GM12878 (cell line): Measurements from ENCODE around the gene ITM2C. TPM values are rescaled to one million over a fixed set of nuclear protein-coding genes. Genes with fewer than 3 reads are reported as not detected.

ENCODE experiments used
- ATAC-seq: fragments of 200-7000 bp; cut with Tn5 transposase; 3 replicates; pipeline ENCODE4 v1.9.1; 2020; ENCODE audit warnings: mild to moderate bottlenecking, moderate library complexity
- BruUV-seq: library from RNA; stranded (reverse); fragments of 400-500 nt; replicated peaks from 2 replicates; lab custom pipeline; 2021; lab: Mats Ljungman, UMichigan
- CTCF ChIA-PET: fragments of 300-600 bp; sonication (Branson Sonifier 250); formaldehyde crosslinking; extraction: SDS; loops from one replicate; lab custom pipeline; 2021; ENCODE audit warnings: inconsistent platforms; lab: Yijun Ruan, JAX
- POLR2A ChIA-PET: fragments of 350-600 bp; formaldehyde crosslinking; extraction: SDS; loops from one replicate; lab custom pipeline; 2021; ENCODE audit warnings: inconsistent platforms; lab: Charles Lee
- RAD21 ChIA-PET: fragments of 300-600 bp; sonication (Branson Sonifier 250); formaldehyde crosslinking; loops from one replicate; lab custom pipeline; 2023; ENCODE audit warnings: antibody characterized with exemption; ENCODE audit not compliant: unreplicated experiment; lab: Charles Lee
- SMC1A ChIA-PET: fragments of 300-600 bp; sonication (Branson Sonifier 250); formaldehyde crosslinking; loops from one replicate; lab custom pipeline; 2023; ENCODE audit not compliant: unreplicated experiment, uncharacterized antibody; lab: Charles Lee
- DNase-seq: peaks from one replicate; pipeline ENCODE4 v3.0.0-alpha.2; 2011; ENCODE audit warnings: low read depth, low spot score
- FAIRE-seq: peaks from 3 replicates; lab custom pipeline; 2011; peaks lifted over from hg19 to GRCh38; lab: Jason Lieb, UNC
- H2AFZ ChIP-seq: 2 replicates; pipeline ENCODE4 v1.6.0; 2011; ENCODE audit warnings: low read depth, low read length, control low read depth; ENCODE audit not compliant: control insufficient read depth
- H3K27ac ChIP-seq: 2 replicates; pipeline ENCODE4 v1.5.1; 2011; ENCODE audit warnings: control low read depth; ENCODE audit not compliant: control insufficient read depth, insufficient read depth
- H3K27me3 ChIP-seq, 2 experiments: replicated peaks in 1 of 2; 2 replicates each; pipeline versions ENCODE4 v1.6.0 to v1.6.1; 2011; ENCODE audit warnings: low read length in 1 of 2; ENCODE audit not compliant: control insufficient read depth in 2 of 2, insufficient read depth in 2 of 2
- H3K36me3 ChIP-seq, 2 experiments: 2 replicates each; pipeline ENCODE4 v1.5.1; 2011; ENCODE audit warnings: low read length in 1 of 2; ENCODE audit not compliant: control insufficient read depth in 2 of 2, insufficient read depth in 2 of 2
- H3K4me1 ChIP-seq: 2 replicates; pipeline ENCODE4 v1.6.1; 2011; ENCODE audit warnings: mild to moderate bottlenecking, low read length, moderate library complexity, mixed read lengths; ENCODE audit not compliant: control insufficient read depth, insufficient read depth
- H3K4me2 ChIP-seq: 2 replicates; pipeline ENCODE4 v1.6.0; 2011; ENCODE audit warnings: control low read depth; ENCODE audit not compliant: control insufficient read depth, insufficient read depth
- H3K4me3 ChIP-seq: fragments of 200-600 bp; sonication (generic); 2 replicates; pipeline ENCODE4 v1.5.1; 2016
- H3K79me2 ChIP-seq: 2 replicates; pipeline ENCODE4 v1.6.0; 2011; ENCODE audit warnings: low read length; ENCODE audit not compliant: control insufficient read depth, insufficient read depth
- H3K9ac ChIP-seq: 2 replicates; pipeline ENCODE4 v1.8.0; 2011; ENCODE audit warnings: low read length, control low read depth, mixed read lengths; ENCODE audit not compliant: control insufficient read depth, insufficient read depth
- H3K9me3 ChIP-seq: replicated peaks from 3 replicates; pipeline ENCODE4 v1.5.1; 2011; ENCODE audit warnings: mild to moderate bottlenecking, low read length; ENCODE audit not compliant: control insufficient read depth, insufficient read depth
- H4K20me1 ChIP-seq: 2 replicates; pipeline ENCODE4 v1.6.0; 2011; ENCODE audit not compliant: control insufficient read depth, insufficient read depth
- BHLHE40 ChIP-seq, 2 experiments: fragments of 450-650 bp in 1 of 2; IDR thresholded peaks; 2 replicates each; pipeline ENCODE4 v1.6.1; 2011 to 2017; ENCODE audit warnings: low read depth in 2 of 2, borderline replicate concordance in 1 of 2, improper control_type of control experiment in 1 of 2, low read length in 1 of 2, mild to moderate bottlenecking in 1 of 2
- SMAD1 ChIP-seq: fragments of 450-650 bp; IDR thresholded peaks from 2 replicates; pipeline ENCODE4 v1.6.1; 2018; ENCODE audit warnings: mild to moderate bottlenecking, low read depth; ENCODE audit not compliant: partially characterized antibody
- SRF ChIP-seq, 2 experiments: IDR thresholded peaks; 2 replicates each; pipeline ENCODE4 v1.6.1; 2011; ENCODE audit warnings: low read depth in 2 of 2, low read length in 2 of 2, mild to moderate bottlenecking in 1 of 2, moderate library complexity in 1 of 2
- STAT3 ChIP-seq: IDR thresholded peaks from 2 replicates; pipeline ENCODE4 v1.6.1; 2011; ENCODE audit warnings: low read depth, low read length, improper control_type of control experiment
- WGBS: methylation state at CpG from one replicate; pipeline ENCODE4 v1.1.6; 2016; ENCODE audit warnings: low lambda C conversion rate; ENCODE audit not compliant: insufficient replicate concordance, insufficient coverage; ENCODE audit errors: missing lambda C conversion rate; 5-methylcytosine and 5-hydroxymethylcytosine counted together
- in situ Hi-C: fragments of 300-500 bp; cut with MboI; formaldehyde crosslinking; loops from 9 replicates; pipeline ENCODE4 v1.14.3; 2018; ENCODE audit warnings: mixed read lengths
- intact Hi-C: fragments of 100-400 bp; cut with micrococcal nuclease; formaldehyde crosslinking; loops from one replicate; pipeline ENCODE4 v1.14.2; 2022; ENCODE audit not compliant: unreplicated experiment
- polyA plus RNA-seq, 11 experiments: library from polyadenylated mRNA; depleted of rRNA in 4 of 11; unstranded in 6 of 11; stranded (reverse) in 5 of 11; fragments of >200 nt; fragmentation: Nextera tagmentation in 4 of 11; fragmentation: Illumina TruSeq in 1 of 11; extraction: Ambion mirVana in 4 of 11; extraction: Trizol in 1 of 11; gene quantifications; 1 replicate in 1 of 11; 2 replicates in 10 of 11; pipeline versions ENCODE4 v1.2.1 to v1.2.3, GENCODE V29; 2011 to 2016; ENCODE audit warnings: inconsistent platforms in 2 of 11, missing spikeins in 2 of 11, low read depth in 1 of 11
- total RNA-seq, 4 experiments: library from RNA; depleted of rRNA in 3 of 4; stranded (reverse); fragments of >200 nt in 3 of 4; fragmentation: Illumina TruSeq in 1 of 4; extraction: Trizol in 1 of 4; gene quantifications; 2 replicates each; pipeline versions ENCODE4 v1.2.1 to v1.2.3, GENCODE V29; 2013 to 2021
- TF ChIP-seq, protein P1 (sequence below): fragments of 450-650 bp; conservative IDR thresholded peaks from 2 replicates; pipeline ENCODE4 v1.6.1; 2017; ENCODE audit warnings: mild to moderate bottlenecking, moderate library complexity

The ITM2C gene
- total and polyA plus RNA-seq, 10 of the 15 experiments (the other 5 are each of a cell fraction or from before 2014, with no cell fraction given), result 5.4 to 195 (median 149) TPM

DNA sequence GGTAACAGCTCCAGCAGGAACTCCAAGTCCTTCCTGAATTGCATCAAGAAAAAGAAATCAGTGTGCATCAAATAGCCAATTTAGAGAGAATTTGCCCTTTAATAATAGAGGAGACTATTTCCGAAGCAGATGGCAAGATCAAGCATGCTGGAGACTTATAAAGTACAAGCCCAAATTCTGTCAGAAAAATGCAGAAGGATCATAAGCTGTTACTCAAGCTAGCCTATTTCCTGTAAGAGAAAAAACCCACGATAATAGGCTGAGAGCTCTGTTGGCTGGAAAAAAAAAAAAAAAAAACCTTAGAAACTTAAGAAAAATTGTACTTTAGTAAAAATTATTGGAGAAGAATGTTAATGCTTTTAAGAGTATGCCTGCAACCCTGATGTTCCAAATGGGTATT, 24.4 kb upstream of the ITM2C start:
- Histone ChIP-seq H3K27me3 (peaks cover 0 to 1% of the 10 kb centered on the region in 2 experiments; a peak in 1 of 4 replicates), H4K20me1 (no peaks in the 10 kb centered on the region), H3K9me3 (peaks cover 6% of the 10 kb centered on the region; the same call in 2 of the 3 replicates), H3K4me1 (no peaks in the 10 kb centered on the region), H3K4me3 (no peak overlapping the region), H3K79me2 (no peaks in the 10 kb centered on the region), H3K4me2 (no peak overlapping the region), H2AFZ (no peak overlapping the region), H3K36me3 (no peaks in the 10 kb centered on the region), H3K9ac (no peak overlapping the region), H3K27ac (no peak overlapping the region)
- WGBS, result 36% methylated on average over 2 of the region's 2 CpGs
- SMC1A ChIA-PET, result interaction anchor here (0.7 to 1.6 kb wide), 4 partner anchors 10 to 45 kb away, joined by 3 to 9 read pairs (median 6); no protein-coding TSS in a partner anchor
- RAD21 ChIA-PET, result interaction anchor here (0.7 to 3.2 kb wide), 4 partner anchors 16 to 280 kb away, joined by 3 to 15 read pairs (median 3); no protein-coding TSS in a partner anchor
- POLR2A ChIA-PET, result interaction anchor here (0.6 to 0.8 kb wide), 3 partner anchors 20 to 484 kb away, joined by 3 read pairs; no protein-coding TSS in a partner anchor
- CTCF ChIA-PET, result interaction anchor here (0.7 to 2.7 kb wide), 10 partner anchors 9 to 221 kb away, joined by 3 to 15 read pairs (median 4); no protein-coding TSS in a partner anchor
- no TSS peak for BruUV-seq
- ATAC-seq (no peak), DNase-seq (no peak), FAIRE-seq (no peak)
- intact Hi-C loops (no loop called here), in situ Hi-C loops (no loop called here)
- TF ChIP-seq, protein P1, sequence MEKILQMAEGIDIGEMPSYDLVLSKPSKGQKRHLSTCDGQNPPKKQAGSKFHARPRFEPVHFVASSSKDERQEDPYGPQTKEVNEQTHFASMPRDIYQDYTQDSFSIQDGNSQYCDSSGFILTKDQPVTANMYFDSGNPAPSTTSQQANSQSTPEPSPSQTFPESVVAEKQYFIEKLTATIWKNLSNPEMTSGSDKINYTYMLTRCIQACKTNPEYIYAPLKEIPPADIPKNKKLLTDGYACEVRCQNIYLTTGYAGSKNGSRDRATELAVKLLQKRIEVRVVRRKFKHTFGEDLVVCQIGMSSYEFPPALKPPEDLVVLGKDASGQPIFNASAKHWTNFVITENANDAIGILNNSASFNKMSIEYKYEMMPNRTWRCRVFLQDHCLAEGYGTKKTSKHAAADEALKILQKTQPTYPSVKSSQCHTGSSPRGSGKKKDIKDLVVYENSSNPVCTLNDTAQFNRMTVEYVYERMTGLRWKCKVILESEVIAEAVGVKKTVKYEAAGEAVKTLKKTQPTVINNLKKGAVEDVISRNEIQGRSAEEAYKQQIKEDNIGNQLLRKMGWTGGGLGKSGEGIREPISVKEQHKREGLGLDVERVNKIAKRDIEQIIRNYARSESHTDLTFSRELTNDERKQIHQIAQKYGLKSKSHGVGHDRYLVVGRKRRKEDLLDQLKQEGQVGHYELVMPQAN, result no peak
- TF ChIP-seq BHLHE40 (IDR thresholded peaks at IDR 0.05; ENCODE audit: borderline replicate concordance in 1 of 2, low read depth in 2 of 2, low read length in 1 of 2) (no peak), STAT3 (no peak), SRF (IDR thresholded peaks at IDR 0.05; ENCODE audit: low read depth in 2 of 2, low read length in 2 of 2) (no peak), SMAD1 (no peak)
